NCI-H345 treated with DMSO at 0.1 percent for 48 hours (cell line): ENCODE results near the gene PLD4.

Source experiments
- DNase-seq: peaks from one replicate; lab custom pipeline; 2025; ENCODE audit not compliant: unreplicated experiment; lab: John Stamatoyannopoulos, UW

The PLD4 gene

DNA sequence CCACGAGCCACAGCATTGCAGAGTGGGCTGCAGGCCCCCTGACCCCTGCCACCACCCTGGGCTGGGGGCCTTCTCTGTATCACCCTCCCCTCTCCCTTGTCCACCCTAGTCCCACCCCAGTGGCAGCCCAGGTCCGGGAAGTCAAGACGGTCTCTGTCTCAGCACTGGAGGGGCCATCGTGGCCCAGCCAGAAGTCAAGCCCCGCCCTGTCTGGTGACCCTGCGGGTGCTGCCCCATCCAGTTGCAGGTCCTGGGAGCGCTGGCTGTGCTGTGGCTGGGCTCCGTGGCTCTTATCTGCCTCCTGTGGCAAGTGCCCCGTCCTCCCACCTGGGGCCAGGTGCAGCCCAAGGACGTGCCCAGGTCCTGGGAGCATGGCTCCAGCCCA is 2.7 kb downstream of the PLD4 start:
- no peak for DNase-seq

DNA sequence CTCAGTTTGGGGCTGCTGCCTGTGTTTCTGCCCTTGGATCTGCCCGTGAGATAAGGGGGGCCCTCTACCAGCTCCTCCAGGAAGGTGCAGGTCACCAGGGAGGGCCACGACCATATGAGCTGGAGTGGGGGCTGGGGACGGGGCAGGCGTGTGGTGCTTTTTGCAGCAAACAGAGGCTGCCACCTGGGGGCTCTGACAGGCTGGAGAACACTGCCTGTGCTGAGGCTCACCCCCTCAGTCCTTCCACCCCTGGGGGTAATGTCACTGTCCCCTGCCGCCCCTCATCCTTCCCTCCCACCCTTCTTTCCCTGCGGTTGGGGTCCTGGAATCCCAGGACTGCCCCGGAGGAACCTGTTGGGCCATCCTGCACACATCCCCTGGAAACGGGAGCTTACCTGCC is 3.2 kb downstream of the PLD4 start:
- no peak for DNase-seq

DNA sequence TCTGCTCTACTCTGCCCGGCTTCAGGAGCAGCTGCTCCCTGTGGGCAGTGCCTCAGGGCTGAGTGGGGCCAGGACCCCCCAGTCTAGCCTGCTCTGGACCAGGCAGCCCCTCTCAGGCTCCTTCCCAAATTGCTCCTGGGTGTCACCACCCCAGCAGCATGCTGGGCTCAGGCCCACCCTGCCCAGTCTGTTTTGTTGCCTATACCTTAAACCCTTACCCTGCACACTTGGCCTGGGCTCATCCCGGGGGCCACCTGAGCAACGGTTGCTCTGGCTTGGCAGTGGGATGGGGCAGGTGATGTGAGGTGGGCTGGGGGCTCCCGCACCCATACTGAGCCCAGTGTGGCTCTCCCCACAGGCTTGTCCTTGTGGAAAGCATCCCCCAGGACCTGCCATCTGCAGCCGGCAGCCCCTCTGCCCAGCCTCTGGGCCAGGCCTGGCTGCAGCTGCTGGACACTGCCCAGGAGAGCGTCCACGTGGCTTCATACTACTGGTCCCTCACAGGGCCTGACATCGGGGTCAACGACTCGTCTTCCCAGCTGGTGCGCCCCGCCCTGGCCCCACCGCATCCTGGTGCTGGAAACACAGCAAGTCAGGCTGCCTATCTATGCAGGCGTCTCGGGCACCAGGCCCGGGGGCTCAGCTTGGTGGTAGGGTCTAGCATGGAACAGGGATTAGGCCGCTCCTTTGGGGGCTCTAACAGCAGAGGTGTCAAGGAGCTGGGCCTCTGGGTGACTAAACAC is 3.9 kb downstream of the PLD4 start:
- DNase-seq: no peak

DNA sequence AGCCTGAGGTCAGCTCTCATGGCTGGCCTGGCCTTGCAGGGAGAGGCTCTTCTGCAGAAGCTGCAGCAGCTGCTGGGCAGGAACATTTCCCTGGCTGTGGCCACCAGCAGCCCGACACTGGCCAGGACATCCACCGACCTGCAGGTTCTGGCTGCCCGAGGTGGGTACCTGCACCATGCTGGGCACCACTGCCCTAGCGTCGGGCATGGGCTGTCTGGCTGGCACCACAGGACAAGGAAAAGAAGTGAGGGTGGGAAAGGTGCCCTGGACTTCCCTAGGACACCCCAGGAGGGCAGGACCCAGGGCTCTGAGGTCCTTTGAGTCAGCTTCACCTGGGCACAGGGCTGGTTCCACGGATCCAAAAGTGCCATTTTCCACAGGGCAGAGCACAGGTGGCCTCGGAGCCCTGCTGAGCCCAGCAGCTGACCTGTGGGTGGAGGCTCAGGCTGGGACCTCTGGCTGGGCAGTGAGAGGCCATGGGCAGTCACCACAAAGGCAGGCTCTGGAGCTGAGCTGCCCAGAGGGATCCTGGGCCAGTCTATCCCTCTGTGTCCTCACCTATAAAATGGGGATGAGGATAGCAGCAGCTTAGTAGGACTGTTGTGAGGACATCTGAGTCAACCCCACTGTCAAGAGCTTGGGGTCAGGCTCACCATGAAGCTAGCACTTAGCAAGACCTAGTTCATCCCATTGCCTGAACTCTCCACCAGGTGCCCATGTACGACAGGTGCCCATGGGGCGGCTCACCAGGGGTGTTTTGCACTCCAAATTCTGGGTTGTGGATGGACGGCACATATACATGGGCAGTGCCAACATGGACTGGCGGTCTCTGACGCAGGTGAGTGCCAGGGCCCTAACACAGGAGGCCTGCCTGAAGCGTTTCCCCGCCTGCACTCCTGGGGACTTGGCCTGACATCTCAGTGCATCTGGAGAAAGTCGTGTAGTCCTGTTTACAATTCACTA is 4.9 kb downstream of the PLD4 start:
- DNase-seq: no peak

DNA sequence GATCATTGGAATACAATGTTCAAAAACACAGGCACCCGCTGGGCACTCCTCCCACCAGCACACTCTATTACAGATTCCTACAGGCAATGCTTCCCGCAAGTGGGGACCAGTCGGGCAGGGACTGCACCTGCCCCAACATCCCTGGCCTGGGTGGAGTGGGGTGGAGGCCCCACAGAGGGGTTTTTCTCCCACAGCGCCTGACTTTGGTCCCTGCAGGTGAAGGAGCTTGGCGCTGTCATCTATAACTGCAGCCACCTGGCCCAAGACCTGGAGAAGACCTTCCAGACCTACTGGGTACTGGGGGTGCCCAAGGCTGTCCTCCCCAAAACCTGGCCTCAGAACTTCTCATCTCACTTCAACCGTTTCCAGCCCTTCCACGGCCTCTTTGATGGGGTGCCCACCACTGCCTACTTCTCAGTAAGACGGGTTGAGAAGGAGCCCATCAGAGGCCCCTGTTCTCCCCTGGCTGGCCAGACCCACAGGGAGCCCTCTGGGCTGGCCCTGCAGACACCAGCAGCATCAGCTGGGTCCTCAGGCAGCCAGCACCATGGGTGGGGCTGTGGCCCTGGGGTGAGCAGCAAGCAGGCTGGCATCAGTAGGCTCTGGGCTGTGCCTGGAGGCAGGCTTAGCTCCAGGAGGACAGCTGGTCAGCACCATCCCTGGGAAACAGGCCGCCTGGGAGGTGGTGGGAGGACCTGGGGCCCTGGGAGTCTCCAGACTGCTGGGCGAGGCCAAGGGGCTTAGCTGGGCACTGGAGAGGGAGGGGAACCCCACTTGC is 6.0 kb downstream of the PLD4 start:
- DNase-seq: no peak

DNA sequence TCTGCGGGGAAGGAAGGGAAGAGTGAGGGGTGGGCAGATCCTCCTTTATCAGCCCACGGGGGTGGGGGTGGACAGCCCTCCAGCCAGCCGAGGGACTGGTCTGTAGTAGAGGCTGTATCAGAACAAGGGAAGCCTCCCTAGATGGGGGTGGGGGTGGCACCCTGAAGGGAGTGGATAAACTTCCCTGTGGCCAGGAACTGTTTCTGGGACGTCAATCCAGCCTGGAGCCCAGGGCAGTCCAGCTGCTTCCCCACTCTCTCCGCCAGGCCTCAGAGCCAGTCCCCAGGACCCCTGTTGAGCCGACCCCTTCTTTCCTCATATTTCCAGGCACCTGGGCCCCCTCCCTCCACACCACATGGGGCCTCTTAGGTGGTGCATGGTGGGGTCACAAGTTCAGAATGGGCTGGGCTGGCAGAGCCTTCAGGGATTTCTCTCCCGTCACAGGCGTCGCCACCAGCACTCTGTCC is 6.7 kb downstream of the PLD4 start:
- no peak for DNase-seq

DNA sequence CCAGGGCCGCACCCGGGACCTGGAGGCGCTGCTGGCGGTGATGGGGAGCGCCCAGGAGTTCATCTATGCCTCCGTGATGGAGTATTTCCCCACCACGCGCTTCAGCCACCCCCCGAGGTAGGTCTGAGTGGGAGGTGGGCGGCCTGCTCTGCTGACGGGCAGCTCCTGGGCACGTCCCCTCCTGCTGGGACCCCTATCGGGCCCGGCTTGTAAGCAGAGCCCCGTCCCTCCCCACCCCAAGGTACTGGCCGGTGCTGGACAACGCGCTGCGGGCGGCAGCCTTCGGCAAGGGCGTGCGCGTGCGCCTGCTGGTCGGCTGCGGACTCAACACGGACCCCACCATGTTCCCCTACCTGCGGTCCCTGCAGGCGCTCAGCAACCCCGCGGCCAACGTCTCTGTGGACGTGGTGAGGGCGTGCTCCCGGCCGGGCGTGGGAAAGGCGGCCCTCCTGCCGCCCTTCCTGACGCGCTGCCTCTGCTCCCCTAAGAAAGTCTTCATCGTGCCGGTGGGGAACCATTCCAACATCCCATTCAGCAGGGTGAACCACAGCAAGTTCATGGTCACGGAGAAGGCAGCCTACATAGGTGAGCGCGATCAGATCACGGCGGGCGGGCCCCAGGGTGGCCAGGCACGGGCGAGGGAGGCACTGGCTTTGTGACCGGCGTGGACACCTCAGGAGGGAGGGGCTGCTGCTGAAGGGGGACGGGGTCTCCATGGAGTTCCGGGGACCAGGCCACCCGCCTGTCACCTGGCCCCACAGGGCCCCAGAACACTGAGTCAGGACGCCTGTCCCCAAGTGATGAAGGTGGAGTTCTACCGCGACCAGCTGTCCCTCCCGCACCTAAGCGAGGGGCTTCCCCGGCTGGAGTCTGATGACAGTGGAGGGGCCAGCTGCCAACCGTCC is 7.3 kb downstream of the PLD4 start:
- no peak for DNase-seq

DNA sequence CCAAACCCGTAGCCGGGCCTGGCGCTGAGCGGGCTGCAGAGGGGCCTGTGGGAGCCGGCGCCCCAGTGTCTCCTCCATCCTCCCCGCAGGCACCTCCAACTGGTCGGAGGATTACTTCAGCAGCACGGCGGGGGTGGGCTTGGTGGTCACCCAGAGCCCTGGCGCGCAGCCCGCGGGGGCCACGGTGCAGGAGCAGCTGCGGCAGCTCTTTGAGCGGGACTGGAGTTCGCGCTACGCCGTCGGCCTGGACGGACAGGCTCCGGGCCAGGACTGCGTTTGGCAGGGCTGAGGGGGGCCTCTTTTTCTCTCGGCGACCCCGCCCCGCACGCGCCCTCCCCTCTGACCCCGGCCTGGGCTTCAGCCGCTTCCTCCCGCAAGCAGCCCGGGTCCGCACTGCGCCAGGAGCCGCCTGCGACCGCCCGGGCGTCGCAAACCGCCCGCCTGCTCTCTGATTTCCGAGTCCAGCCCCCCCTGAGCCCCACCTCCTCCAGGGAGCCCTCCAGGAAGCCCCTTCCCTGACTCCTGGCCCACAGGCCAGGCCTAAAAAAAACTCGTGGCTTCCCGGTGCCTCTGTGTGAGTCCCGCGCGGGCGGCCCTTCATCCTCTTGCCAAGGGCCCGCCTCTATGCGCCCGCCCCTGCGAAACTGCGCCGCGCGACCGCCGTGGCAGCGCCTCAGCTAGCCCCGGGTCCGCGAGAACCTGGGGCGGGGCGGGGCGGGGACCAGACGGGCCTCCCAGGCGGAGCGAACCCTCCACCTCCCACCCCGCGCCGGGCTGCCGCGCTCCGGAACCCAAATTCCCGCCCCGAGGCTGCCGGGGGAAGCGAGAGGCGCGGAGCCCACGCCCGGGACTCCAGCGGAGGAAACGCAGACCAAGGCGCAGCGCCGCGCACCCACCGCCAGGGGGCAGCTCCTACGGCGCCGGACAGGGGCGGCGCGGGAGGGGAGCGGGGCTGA is 8.3 kb downstream of the PLD4 start:
- DNase-seq: peak; percentile 26

DNA sequence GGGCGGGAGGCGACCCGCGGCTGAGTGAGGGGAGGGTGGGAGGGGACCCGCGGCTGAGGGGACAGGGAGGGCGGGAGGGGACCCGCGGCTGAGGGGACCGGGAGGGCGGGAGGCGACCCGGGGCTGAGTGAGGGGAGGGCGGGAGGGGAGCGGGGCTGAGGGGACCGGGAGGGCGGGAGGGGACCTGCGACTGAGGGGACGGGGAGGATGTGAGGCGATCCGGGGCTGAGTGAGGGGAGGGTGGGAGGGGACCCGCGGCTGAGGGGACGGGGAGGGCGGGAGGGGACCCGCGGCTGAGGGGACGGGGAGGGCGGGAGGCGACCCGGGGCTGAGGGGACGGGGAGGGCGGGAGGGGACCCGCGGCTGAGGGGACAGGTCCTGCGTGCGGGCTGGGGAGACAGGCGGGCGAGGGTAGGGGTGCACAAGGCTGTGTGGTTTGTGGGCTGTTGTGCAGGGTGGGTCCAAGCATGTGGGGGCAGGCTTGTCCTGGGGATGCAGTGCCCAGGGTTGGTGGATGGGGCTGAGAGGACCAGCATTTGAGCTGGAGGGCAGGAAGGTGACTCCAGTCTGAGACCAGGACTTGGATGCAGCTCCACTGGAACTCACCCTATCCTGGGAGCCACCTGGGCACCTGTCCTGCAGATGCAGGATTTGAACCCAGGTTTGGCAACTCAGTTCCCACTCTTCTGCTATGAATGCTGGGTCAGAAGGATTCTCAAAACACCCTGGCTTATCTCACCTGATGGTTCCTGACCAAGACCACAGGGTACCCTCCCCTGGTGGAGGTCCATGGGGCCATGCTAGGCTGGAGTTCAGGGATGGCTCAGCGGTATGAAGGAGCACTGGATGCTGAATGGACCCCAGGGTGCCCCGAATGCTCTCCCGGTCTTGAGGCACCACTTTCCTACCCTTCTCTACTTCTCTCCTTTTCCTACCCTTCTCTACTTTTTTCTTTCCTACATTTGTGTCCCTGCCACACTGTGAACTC is 9.4 kb downstream of the PLD4 start:
- no peak for DNase-seq

DNA sequence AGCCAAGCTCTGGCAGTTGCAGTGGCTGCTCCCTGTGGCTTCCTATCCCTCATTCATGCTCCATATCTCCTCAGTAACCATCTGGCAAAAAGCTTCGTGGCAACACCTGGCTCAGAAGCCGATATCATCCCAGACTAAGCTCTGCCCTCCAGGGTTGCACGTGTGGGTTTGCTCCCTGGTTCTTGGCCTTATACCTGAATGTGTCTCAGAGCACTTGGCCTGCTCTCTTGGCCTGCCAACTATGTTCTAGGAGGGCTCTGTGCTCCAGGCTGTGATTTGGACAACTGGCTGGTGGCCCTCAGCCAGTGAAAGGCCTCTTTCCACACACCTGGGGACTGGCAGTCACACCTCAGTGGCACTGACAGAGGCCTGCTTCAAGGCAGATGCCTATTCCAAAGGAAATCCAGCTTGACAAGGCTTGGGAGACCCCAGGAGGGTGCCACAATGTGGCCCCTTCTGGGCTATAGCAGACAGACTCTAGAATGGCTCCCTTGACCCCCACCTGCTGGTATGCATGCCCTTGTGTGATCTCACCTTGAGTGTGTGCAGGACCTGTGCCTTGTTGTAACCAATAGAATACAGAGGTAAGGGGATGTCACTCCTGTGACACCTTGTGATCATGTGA is 10.5 kb downstream of the PLD4 start:
- DNase-seq: no peak

DNA sequence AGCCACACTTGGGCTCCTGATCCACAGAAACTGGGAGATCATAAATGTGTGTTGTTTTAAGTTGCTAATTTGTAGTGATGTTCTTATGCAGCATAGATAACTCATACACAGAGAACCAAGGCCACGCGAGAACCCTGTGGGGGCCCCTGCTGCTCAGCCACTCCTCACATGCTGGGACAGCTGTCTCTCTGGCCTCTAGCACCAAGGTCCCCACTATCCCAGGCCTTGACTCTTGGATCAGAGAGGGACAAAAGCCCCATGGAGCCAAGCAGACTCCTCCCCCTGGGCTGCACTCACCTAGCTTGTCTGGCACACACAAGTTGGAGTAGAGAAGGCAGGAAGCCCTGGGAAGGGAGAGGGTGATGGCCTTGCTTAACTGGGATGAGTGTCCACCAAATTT is 11.3 kb downstream of the PLD4 start:
- DNase-seq: no peak

DNA sequence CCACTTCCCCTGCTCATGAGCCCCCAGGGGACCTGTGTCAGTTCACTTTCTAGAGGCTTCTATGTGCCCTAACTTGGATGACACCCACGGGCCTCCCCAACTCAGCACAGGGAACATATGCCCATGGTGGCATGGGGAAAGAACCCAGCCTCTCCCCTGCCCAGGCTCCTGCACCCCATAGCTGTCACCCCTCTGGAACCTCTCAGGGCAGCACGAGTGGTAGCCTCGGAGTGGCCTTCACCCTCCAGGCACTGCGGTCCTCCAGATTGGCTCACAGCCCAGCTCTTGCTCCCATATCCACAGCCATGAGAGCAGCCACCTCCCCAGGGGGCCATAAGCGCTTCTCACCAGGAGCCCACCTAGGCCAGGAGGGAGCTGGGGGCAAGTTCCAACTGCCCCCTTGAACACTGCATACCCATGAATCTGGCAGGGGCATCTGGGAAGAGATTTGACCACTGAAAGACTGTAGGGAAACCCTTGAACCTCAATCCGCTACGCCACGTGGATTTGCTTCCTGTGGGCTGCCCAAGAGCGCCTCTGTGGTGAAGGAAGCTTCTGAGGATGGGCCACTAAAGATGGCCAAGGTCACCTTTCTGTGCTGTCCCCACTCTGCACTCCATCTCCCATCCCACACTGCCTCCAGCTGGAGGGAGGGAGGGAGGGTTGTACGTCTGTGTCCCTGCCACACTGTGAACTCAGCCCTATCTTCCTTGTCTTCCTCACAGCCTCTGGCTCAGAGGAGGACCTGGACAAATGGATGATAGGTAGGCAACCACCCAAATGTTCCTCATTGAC is 11.9 kb downstream of the PLD4 start:
- no peak for DNase-seq

DNA sequence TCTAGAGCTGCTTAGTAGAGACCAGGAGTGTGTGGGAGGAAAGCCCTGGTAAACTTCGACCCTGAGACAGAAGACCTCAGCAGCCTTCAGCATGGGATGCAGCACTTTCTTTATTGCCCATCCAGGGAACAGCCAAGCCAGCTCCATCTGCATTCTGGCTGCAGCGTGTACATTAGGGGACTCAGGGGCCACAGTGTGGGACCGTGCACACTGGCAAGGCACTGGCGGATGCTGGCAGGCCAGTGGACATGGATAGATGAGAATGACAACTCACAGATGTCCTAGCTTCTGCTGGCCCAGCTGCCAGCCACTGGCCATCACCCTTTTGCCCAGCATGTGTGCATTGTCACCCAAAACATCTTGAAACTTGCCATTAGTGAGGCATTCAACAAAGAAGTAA is 12.5 kb downstream of the PLD4 start:
- no peak for DNase-seq

DNA sequence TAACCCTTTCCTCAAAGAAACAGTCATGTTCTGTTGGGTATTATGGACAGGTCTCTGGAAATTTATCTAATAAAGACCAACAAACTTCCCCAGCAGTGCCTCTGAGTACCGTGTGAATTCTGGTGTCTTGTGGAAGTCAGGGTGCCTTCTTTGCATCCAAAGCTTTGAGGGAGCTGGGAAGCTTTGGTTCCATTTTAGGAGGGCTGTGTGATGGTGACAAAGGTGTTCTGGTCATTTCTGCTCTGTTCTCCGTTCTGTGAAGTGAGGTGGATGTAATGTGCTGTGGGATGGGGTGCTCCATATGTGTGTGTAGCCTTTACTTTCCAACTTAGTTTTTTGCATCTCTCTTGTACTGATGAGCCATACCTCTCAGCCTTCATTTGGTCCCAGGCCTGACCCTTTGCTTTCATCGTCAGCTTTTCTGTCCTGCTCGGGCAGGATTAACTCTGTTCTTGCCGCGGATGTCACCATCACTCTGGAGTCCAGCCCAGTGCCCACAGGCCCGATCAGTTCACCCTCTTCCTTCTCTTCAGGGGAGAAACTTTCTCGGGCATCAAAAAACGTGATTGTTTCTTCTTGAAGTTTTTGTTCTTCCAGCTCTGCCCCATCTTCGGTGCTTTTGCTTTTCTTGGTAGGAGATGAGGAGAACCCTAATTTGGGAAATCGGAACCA is 13.2 kb downstream of the PLD4 start:
- no peak for DNase-seq

DNA sequence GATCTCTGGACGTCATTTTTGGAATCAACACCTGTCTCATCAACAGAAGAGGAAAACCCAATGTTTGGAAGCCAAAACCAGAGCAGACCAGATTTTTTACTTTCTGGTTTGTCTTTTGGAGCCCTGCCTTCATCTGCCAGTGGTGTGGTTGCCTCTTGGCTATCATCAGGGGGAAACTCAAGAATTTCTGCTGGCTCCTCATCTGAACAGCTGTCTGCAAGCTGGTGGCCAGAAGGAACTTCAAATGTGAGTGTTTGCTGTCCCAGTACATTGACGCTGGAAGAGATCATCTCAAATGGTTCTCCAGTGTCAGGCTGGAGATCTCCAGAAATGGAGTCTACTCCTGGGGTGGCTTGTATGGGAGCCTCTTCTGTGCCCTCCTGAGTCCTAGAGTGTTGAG is 13.8 kb downstream of the PLD4 start:
- no peak for DNase-seq

DNA sequence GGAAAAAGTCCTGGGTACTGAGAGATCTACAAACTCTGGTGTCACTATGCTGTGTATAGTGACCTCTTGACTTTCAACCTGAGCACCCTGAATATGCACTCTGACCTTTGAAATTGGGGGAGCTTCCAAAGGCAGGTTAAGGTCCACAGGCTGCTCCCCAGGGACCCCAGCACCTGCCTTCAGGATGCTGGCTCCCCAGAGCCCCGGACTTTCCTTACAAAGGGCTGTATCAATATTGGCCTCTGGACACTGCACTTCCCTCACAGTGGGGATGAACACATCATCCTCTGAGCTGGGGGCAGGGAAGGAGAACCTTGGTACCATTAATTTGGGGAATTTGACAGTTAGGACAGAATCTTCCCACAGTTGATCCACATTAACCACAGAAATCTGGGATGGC is 14.3 kb downstream of the PLD4 start:
- DNase-seq: no peak
